Myometrial cell (primary cell): ENCODE measurements around the gene AFDN. TPM values are rescaled to one million over a fixed set of nuclear protein-coding genes. Genes with fewer than 3 reads are reported as not detected.

Experiments
- total RNA-seq: library from RNA; depleted of rRNA; stranded (reverse); fragments of >200 nt; gene quantifications from 2 replicates; pipeline ENCODE4 v1.2.3, GENCODE V29; 2015

AFDN gene, protein sequence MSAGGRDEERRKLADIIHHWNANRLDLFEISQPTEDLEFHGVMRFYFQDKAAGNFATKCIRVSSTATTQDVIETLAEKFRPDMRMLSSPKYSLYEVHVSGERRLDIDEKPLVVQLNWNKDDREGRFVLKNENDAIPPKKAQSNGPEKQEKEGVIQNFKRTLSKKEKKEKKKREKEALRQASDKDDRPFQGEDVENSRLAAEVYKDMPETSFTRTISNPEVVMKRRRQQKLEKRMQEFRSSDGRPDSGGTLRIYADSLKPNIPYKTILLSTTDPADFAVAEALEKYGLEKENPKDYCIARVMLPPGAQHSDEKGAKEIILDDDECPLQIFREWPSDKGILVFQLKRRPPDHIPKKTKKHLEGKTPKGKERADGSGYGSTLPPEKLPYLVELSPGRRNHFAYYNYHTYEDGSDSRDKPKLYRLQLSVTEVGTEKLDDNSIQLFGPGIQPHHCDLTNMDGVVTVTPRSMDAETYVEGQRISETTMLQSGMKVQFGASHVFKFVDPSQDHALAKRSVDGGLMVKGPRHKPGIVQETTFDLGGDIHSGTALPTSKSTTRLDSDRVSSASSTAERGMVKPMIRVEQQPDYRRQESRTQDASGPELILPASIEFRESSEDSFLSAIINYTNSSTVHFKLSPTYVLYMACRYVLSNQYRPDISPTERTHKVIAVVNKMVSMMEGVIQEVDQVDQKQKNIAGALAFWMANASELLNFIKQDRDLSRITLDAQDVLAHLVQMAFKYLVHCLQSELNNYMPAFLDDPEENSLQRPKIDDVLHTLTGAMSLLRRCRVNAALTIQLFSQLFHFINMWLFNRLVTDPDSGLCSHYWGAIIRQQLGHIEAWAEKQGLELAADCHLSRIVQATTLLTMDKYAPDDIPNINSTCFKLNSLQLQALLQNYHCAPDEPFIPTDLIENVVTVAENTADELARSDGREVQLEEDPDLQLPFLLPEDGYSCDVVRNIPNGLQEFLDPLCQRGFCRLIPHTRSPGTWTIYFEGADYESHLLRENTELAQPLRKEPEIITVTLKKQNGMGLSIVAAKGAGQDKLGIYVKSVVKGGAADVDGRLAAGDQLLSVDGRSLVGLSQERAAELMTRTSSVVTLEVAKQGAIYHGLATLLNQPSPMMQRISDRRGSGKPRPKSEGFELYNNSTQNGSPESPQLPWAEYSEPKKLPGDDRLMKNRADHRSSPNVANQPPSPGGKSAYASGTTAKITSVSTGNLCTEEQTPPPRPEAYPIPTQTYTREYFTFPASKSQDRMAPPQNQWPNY (N-terminal part only)
- 11.2 and 15.1 TPM in 2 replicates for total RNA-seq

DNA sequence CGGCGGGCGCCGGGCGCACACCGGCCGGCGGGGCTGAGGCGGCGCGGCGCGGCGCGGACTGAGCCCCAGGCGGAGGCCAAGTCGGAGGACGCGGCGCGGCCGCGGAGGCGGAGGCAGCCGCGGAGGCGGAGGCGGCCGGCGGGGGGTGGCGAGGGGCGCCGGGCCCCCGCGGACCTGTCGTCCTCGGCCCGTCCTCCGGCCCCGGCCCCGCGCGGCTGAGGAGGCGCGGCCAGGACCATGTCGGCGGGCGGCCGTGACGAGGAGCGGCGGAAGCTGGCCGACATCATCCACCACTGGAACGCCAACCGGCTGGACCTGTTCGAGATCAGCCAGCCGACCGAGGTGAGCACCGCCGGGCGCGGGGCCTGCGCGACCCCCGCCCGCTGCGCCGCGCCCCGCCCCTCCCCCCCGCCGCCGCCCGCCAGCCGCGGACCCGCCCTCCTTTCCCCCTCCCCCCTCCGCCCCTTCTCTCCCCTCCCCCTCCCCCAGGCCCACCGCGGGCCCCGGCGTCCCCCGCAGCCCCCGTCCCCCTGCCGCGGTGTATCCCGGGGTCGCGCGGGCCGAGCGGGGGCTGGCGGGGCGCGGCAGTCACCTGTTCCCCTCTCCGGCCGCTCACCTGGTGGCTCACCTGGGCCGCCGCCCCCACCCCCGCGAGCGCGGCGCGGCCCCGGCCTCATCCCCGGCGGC, at the start of gene AFDN:
AFDN (plus strand) TSS at position 16 of the 687 bp plus-strand sequence; CDS start at position 238, 222 bp downstream.

GRCh38 chr6:167997642-167998041, 170.9 kb downstream of the AFDN start, which contains the start of gene KIF25:
Gene KIF25 (plus strand): TSS chr6:167997671. CDS start chr6:168029586, 31,915 bp downstream.

Other genes with a start within 250 kb of the AFDN start
- 0.71 TPM in 1 of 2 replicates, not detected in the other for gene KIF25, start 170.8 kb downstream of the AFDN start, total RNA-seq